GM19438 (cell line): ENCODE results near the gene FRMD4A.
"Not testable (repeated sequence)": the region's sequence is repeated elsewhere in the genome, so short reads cannot be mapped to it uniquely, and the experiment has no call there.

Experiments used
- ATAC-seq: cut with Tn5 transposase; IDR thresholded peaks from one replicate; pipeline ENCODE4 v1.9.1; 2021; ENCODE audit warnings: low read depth; ENCODE audit not compliant: unreplicated experiment

FRMD4A gene

GRCh38 chr10:13803566-13804554 is 526.9 kb downstream of the FRMD4A start:
- ATAC-seq = no peak

- no peak for ATAC-seq
Measured at GRCh38 chr10:13801907-13802288, 528.8 kb downstream of the FRMD4A start.

GRCh38 chr10:13801156-13801906 is 529.4 kb downstream of the FRMD4A start:
- ATAC-seq = no peak

GRCh38 chr10:13797164-13797563 is 533.6 kb downstream of the FRMD4A start:
- no peak for ATAC-seq

GRCh38 chr10:13795653-13796555 is 534.8 kb downstream of the FRMD4A start:
- no peak for ATAC-seq

- no peak for ATAC-seq
Measured at GRCh38 chr10:13794992-13795612, 535.6 kb downstream of the FRMD4A start.

GRCh38 chr10:13792006-13792405 is 538.7 kb downstream of the FRMD4A start:
- no peak for ATAC-seq

GRCh38 chr10:13791483-13791882 is 539.2 kb downstream of the FRMD4A start:
- no peak for ATAC-seq

- ATAC-seq = no peak
Measured at GRCh38 chr10:13790196-13790595, 540.5 kb downstream of the FRMD4A start.

- no peak for ATAC-seq
Measured at GRCh38 chr10:13789448-13789829, 541.3 kb downstream of the FRMD4A start.

GRCh38 chr10:13788711-13789447 is 541.8 kb downstream of the FRMD4A start:
- no peak for ATAC-seq

GRCh38 chr10:13788320-13788600 is 542.5 kb downstream of the FRMD4A start:
- ATAC-seq = no peak

- peak; percentile 73 for ATAC-seq
Measured at GRCh38 chr10:13787015-13787421, 543.7 kb downstream of the FRMD4A start.

GRCh38 chr10:13784067-13784466 is 546.7 kb downstream of the FRMD4A start:
- ATAC-seq = no peak

GRCh38 chr10:13779748-13780147 is 551.0 kb downstream of the FRMD4A start:
- no peak for ATAC-seq

GRCh38 chr10:13778693-13778960 is 552.1 kb downstream of the FRMD4A start:
- not testable (repeated sequence) for ATAC-seq

GRCh38 chr10:13776861-13777311 is 553.8 kb downstream of the FRMD4A start:
- no peak for ATAC-seq

GRCh38 chr10:13775786-13776775 is 554.6 kb downstream of the FRMD4A start:
- no peak for ATAC-seq
